Measurements from ENCODE around the gene DAB1. TPM values are rescaled to one million over a fixed set of nuclear protein-coding genes. Genes with fewer than 3 reads are reported as not detected.

DAB1 gene
- total and polyA plus RNA-seq, 10 of the 15 experiments (the other 5 are each of a cell fraction or from before 2014, with no cell fraction given), result 0.02 to 0.10 (median 0.03) TPM; not detected in 5

GRCh38 chr1:57421806-57422205 lies 2.1 kb downstream of the DAB1 start:
- H3K79me2 ChIP-seq (ENCODE audit: control insufficient read depth, insufficient read depth, low read length), result no peaks in the 10 kb centered on the region
- no peak overlapping the region for H3K27ac ChIP-seq (ENCODE audit: control insufficient read depth, insufficient read depth)
- RAD21 ChIA-PET (ENCODE audit: unreplicated experiment), result no interaction called here
- no peak overlapping the region for H3K9ac ChIP-seq (ENCODE audit: control insufficient read depth, insufficient read depth, low read length)
- H3K27me3 ChIP-seq (replicated peaks in 1 of 2; ENCODE audit: control insufficient read depth in 2 of 2, insufficient read depth in 2 of 2, low read length in 1 of 2), result peaks cover 6 to 13% of the 10 kb centered on the region in 2 experiments
- POLR2A ChIA-PET, result no interaction called here
- ATAC-seq (no peak), DNase-seq (ENCODE audit: low read depth, low spot score) (no peak), FAIRE-seq (no peak)
- no peak overlapping the region for H3K4me2 ChIP-seq (ENCODE audit: control insufficient read depth, insufficient read depth)
- H3K4me1 ChIP-seq (ENCODE audit: control insufficient read depth, insufficient read depth, low read length), result no peaks in the 10 kb centered on the region
- intact Hi-C loops (cut with micrococcal nuclease; ENCODE audit: unreplicated experiment), result no loop called here
- H3K36me3 ChIP-seq (ENCODE audit: control insufficient read depth in 2 of 2, insufficient read depth in 2 of 2, low read length in 1 of 2), result no peaks in the 10 kb centered on the region
- 5% methylated on average over 8 of the region's 10 CpGs for WGBS (ENCODE audit: insufficient coverage, insufficient replicate concordance, low lambda C conversion rate, missing lambda C conversion rate)
- TF ChIP-seq RCOR1 (conservative IDR thresholded peaks at IDR 0.05; ENCODE audit: low read depth, low read length), result no peak
- TF ChIP-seq MYB (IDR thresholded peaks at IDR 0.05; ENCODE audit: borderline replicate concordance, low read depth, low read length), result no peak
- H3K9me3 ChIP-seq (replicated peaks; ENCODE audit: control insufficient read depth, insufficient read depth, low read length), result no peaks in the 10 kb centered on the region
- H4K20me1 ChIP-seq (ENCODE audit: control insufficient read depth, insufficient read depth), result no peaks in the 10 kb centered on the region
- no peak overlapping the region for H3K4me3 ChIP-seq
- CTCF ChIA-PET, result no interaction called here
- in situ Hi-C loops (cut with MboI), result no loop called here
- SMC1A ChIA-PET (ENCODE audit: uncharacterized antibody, unreplicated experiment), result no interaction called here
- H2AFZ ChIP-seq (ENCODE audit: control insufficient read depth, low read depth, low read length), result no peak overlapping the region
- no TSS peak for BruUV-seq (replicated peaks)

DNA sequence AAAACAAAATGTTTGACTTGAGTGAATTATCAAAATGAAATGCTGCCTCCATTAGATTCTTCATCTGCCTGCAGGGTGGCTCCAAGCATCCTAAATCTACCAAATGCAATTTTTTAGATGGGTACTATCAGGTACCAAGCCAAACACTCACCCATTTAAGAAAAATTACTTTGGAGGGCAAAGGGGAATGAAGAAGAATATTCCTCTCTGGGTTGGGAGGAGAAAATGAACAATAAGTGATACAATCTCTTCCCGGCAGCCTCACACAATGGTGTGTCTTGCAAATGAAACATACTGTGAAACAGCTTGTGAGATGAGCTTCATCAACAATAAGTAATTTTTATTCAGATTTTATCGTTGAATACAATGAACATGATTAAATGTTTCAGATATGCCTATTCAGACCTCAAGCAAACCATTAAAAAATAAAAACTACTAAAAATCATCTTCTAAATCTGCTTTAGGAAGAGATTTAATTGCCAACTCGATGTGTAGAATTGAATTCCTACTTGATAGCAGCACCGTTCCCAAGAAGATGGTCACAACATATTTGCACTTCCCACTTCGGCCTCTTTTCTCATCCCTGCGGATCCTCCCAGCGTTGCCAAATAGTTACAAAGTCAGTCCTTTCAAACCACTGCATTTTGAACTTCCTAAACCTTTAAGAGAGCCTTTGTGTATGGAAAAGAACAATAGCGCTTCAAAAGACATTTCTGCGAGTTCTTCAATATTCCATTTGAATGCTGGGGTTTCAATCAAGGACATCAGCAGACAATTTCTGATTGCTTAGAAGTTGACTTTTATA lies 2.7 kb downstream of the DAB1 start:
- intact Hi-C loops (cut with micrococcal nuclease; ENCODE audit: unreplicated experiment), result no loop called here
- Histone ChIP-seq H3K79me2 (ENCODE audit: control insufficient read depth, insufficient read depth, low read length) (no peaks in the 10 kb centered on the region), H3K9ac (ENCODE audit: control insufficient read depth, insufficient read depth, low read length) (no peak overlapping the region), H3K27ac (ENCODE audit: control insufficient read depth, insufficient read depth) (no peak overlapping the region), H2AFZ (ENCODE audit: control insufficient read depth, low read depth, low read length) (no peak overlapping the region), H3K27me3 (replicated peaks in 1 of 2; ENCODE audit: control insufficient read depth in 2 of 2, insufficient read depth in 2 of 2, low read length in 1 of 2) (peaks cover 6 to 13% of the 10 kb centered on the region in 2 experiments), H3K36me3 (ENCODE audit: control insufficient read depth in 2 of 2, insufficient read depth in 2 of 2, low read length in 1 of 2) (no peaks in the 10 kb centered on the region), H4K20me1 (ENCODE audit: control insufficient read depth, insufficient read depth) (no peaks in the 10 kb centered on the region), H3K9me3 (replicated peaks; ENCODE audit: control insufficient read depth, insufficient read depth, low read length) (no peaks in the 10 kb centered on the region), H3K4me2 (ENCODE audit: control insufficient read depth, insufficient read depth) (no peak overlapping the region), H3K4me3 (no peak overlapping the region), H3K4me1 (ENCODE audit: control insufficient read depth, insufficient read depth, low read length) (no peaks in the 10 kb centered on the region)
- FAIRE-seq (no peak), DNase-seq (ENCODE audit: low read depth, low spot score) (no peak), ATAC-seq (no peak)
- SMC1A ChIA-PET (ENCODE audit: uncharacterized antibody, unreplicated experiment), result no interaction called here
- WGBS (ENCODE audit: insufficient coverage, insufficient replicate concordance, low lambda C conversion rate, missing lambda C conversion rate), result 7% methylated on average over 9 of the region's 9 CpGs
- CTCF ChIA-PET, result no interaction called here
- TF ChIP-seq RCOR1 (conservative IDR thresholded peaks at IDR 0.05; ENCODE audit: low read depth, low read length) (no peak), ZNF24 (IDR thresholded peaks at IDR 0.05) (no peak), STAT1 (conservative IDR thresholded peaks at IDR 0.05) (no peak), FOXM1 (IDR thresholded peaks at IDR 0.05; ENCODE audit: low read depth, low read length) (no peak), ETV6 (conservative IDR thresholded peaks at IDR 0.05 in 1 of 2, IDR thresholded peaks at IDR 0.05 in 1 of 2; ENCODE audit: borderline replicate concordance in 1 of 2, low read depth in 1 of 2) (no peak)
- BruUV-seq (replicated peaks), result no TSS peak
- in situ Hi-C loops (cut with MboI), result no loop called here
- POLR2A ChIA-PET, result no interaction called here
- RAD21 ChIA-PET (ENCODE audit: unreplicated experiment), result no interaction called here
